Stomach (tissue), 4 donors: ENCODE measurements around the gene RAB6D.

ENCODE experiments used
- POLR2A ChIP-seq, 4 donors: fragments of 450-650 bp; IDR thresholded peaks; one replicate each; pipeline ENCODE4 v1.6.1; 2016; ENCODE audit warnings: antibody characterized with exemption in 4 of 4, control low read depth in 2 of 4, mild to moderate bottlenecking in 1 of 4, moderate library complexity in 1 of 4
- POLR2AphosphoS5 ChIP-seq, 3 donors: sonication (generic); formaldehyde crosslinking; IDR thresholded peaks; one replicate each; pipeline ENCODE4 v1.6.1; 2016; ENCODE audit warnings: antibody characterized with exemption in 3 of 3
- TF ChIP-seq, protein P1 (sequence below), 7 experiments: fragments of 450-650 bp in 4 of 7; fragments of 200-600 bp in 3 of 7; sonication (generic) in 3 of 7; IDR thresholded peaks; one replicate each; pipeline ENCODE4 v1.5.1; 2016 to 2019; ENCODE audit warnings: antibody characterized with exemption in 7 of 7, control low read depth in 2 of 7, mild to moderate bottlenecking in 1 of 7

DNA sequence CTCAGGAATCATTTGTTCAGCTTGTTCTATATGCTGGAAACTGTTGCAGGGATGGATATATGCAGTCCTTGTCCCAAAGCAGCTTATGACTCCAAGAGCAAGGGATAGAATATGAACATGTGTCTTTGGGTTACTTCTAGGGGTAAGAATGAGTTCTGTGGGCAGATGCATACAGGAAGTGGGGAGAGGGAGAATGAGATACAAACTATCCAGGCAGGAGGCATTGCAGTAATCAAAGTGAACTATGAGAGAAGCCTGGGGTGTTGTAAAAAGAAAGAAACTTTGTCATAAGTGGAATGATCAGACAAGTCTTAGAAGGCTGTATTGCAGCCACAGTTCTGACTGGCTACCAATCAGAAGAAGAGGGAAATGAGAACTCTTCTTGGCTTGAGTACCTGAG is 44.8 kb upstream of the RAB6D start:
- no peak for TF ChIP-seq POLR2A (IDR thresholded peaks at IDR 0.05)
- TF ChIP-seq, protein P1, sequence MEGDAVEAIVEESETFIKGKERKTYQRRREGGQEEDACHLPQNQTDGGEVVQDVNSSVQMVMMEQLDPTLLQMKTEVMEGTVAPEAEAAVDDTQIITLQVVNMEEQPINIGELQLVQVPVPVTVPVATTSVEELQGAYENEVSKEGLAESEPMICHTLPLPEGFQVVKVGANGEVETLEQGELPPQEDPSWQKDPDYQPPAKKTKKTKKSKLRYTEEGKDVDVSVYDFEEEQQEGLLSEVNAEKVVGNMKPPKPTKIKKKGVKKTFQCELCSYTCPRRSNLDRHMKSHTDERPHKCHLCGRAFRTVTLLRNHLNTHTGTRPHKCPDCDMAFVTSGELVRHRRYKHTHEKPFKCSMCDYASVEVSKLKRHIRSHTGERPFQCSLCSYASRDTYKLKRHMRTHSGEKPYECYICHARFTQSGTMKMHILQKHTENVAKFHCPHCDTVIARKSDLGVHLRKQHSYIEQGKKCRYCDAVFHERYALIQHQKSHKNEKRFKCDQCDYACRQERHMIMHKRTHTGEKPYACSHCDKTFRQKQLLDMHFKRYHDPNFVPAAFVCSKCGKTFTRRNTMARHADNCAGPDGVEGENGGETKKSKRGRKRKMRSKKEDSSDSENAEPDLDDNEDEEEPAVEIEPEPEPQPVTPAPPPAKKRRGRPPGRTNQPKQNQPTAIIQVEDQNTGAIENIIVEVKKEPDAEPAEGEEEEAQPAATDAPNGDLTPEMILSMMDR (IDR thresholded peaks at IDR 0.05) = no peak
- TF ChIP-seq POLR2AphosphoS5 (IDR thresholded peaks at IDR 0.05) = no peak
